Renal cortex interstitium (tissue), 11 donors: ENCODE measurements around the gene MED1. TPM values are rescaled to one million over a fixed set of nuclear protein-coding genes. Genes with fewer than 3 reads are reported as not detected.
"Not testable (repeated sequence)": the region's sequence is repeated elsewhere in the genome, so short reads cannot be mapped to it uniquely, and the experiment has no call there.

Source experiments
- DNase-seq, 11 donors: peaks; one replicate each; pipeline ENCODE4 v3.0.0-alpha.2; 2013; ENCODE audit warnings: low read depth in 9 of 11, low spot score in 4 of 11; ENCODE audit errors: extremely low read depth in 1 of 11
- polyA plus RNA-seq, 3 donors: library from polyadenylated mRNA; unstranded; fragments of 120-200 nt; gene quantifications; one replicate each; pipeline ENCODE4 v1.2.1, GENCODE V29; 2013; ENCODE audit not compliant: insufficient read length in 3 of 3

MED1 gene
- polyA plus RNA-seq, 3 donors: 48.2 to 56.3 (median 50.9) TPM

DNA sequence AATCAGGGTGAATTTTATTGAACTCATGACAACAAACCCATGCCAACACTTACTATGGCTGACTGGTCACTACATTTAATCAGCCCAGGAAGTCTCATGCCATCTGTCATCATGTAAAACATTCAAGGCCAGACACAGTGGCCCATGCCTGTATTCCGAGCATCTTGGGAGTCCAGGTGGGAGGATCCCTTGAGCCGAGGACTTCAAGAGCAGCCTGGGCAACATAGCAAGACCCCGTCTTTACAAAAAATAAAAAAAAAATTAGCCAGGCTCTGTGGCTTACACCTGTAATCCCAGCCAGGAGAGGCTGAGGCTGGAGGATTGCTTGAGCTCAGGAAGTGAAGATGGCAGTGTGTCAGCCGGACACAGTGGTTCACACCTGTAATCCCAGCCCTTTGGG, 4.9 kb upstream of the MED1 start:
- DNase-seq: no peak

DNA sequence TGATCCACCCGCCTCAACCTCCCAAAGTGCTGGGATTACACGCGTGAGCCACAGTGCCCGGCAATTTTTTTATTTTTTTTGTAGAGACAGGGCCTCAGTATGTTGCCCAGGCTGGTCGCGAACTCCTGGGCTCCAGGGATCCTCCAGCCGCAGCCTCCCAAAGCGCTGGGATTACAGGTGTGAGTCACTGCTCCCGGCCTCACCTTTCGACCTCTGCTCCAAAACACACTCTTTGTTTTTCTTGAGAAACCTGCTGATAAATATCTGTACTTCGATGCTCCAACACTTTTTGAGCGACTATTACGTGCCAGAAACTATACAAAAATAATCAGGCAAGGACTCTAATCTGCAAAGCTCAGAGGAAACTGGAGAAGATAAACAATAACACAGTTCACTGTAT, 1.0 kb downstream of the MED1 start:
- no peak for DNase-seq

DNA sequence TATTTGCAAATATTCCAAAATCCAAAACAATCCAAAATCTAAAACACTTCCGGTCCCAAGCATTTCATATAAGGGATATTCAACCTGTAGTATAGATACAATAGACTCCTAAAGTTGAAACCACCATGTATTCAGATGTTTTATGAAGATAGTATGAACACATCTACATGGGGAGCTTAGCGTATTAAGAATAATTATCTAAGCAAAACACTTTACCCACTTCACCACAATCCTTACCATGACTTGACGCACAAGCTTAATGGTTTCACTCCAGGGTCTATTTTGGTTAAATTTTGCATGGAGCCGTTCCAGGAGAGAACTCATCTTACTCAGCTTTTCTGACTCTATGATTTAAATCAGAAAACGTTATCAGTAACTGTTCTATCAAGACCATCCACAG, 3.5 kb downstream of the MED1 start:
- DNase-seq: no peak

DNA sequence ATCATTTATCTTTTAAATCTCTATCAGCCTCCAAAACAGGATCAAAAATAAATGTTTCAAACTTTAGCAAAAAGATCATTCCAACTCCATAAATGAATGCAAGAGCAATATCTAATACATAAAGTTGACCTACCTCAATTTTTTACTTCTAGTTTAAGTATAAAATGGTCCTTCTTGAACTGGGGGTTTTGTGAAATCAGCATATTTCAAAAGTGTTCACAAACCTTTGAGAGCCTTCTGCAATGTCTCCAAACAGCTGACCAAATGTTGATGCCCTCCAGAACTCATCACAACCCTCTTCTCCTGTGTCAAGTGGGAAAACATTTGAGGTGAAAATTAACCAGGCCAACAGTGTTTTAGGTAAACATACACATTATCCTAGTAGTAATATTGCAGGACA, 7.7 kb downstream of the MED1 start:
- DNase-seq: no peak

DNA sequence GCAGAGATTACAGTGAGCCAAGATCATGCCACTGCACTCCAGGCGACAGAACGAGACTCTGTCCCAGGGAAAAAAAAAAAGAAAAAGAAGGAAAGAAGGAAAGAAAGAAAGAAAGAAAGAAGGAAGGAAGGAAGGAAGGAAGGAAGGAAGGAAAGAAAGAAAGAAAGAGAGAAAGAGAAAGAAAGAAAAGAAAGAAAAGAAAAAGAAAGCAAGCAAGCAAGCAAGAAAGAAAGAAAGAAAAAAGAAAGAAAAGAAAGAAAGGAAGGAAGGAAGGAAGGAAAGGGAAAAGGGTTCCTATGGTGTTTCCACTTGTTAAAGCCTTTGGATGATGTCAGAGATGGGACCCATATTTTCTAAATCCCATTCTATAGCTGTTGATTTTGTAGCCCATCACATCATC, 11.2 kb downstream of the MED1 start:
- DNase-seq: not testable (repeated sequence)

DNA sequence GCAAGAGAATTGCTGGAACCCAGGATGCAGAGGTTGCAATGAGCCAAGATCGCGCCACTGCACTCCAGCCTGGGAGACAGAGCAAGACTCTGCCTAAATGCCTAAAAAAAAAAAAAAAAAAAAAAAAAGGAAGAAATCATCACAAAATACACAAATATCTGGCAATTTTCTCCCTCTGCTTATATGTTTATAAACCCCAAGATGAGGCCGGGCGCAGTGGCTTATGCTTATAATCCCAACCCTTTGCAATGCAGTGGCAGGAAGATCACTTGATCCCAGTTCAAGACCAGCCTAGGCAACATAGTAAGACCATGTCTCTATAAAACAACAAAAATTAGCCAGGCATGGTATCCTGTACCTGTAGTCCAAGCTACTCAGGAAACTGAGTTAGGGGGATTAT, 21.5 kb downstream of the MED1 start:
- DNase-seq: no peak

DNA sequence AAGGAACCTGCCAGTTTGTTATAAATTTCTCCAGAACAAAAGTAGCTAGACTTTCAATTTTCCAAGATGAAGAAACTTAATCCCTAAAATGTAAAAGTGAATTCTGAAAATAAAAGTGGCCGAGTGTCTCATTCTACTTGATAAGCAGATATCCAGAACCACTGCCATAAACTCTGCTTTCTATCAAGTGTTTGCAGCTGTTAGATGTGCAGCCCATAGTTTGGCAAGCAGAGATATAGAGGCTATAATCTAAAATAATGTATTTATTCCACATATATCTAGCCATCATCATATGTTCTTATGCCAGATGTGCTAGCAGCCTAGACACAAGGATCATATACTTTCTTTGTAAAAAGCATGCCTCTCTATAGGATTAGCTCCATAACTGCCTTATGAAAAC, 34.9 kb downstream of the MED1 start:
- no peak for DNase-seq

DNA sequence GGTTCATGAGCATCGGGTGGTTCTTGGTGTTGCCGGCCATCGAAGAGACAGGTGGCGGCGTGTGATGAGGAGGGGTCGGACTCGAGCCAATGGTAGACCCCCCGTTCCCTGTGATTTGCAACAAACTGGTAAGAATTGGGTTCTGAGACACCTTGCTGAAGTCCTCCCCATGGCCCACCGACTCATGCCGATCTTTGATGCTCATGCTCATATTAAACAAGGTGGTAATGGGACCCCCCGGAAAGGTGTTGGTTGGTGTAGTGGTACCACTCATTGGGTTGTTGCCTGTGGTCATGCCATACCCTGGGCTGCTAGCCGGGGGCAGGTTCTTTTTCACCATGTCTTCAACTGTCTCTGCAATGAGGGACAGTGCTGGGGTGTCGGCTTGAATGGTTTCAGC, 40.8 kb downstream of the MED1 start:
- DNase-seq: no peak

DNA sequence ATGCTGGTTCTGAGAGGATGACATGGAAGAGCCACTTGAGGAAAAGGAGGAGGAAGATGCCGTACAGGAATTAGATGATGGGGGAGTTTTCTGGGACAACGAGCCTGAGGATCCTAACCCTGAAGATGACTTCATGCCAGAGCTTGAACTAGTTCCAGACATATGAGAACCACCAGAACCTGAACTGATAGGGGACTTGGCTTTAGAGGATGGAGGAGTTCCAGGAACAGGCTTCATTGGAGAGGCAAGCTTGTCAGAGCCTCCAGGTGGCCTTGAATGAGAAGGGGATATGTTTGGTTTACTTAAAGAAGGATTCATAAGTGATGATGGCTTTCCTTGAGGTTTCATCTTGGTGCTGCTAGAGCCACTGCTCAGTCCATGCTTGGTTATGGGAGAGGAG, 42.7 kb downstream of the MED1 start:
- no peak for DNase-seq

DNA sequence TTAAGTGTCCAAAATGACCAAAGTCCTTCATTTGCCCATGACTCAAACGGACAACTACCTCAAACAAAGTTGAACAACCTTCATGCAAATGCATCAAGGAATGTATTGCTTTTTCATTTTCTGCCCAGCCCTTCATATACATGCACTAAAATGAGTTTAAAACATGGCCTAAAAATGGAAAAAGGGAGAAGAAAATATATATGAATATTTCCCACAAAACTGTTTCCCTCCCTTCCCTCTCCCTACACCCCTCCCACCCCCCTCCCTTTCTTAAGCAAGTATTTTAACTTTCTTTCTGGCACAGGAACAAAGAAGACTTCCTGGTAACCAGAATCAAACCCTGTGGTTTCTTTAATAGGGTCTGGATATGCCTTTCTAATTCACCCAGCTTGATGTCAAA, 44.1 kb downstream of the MED1 start:
- DNase-seq: no peak

DNA sequence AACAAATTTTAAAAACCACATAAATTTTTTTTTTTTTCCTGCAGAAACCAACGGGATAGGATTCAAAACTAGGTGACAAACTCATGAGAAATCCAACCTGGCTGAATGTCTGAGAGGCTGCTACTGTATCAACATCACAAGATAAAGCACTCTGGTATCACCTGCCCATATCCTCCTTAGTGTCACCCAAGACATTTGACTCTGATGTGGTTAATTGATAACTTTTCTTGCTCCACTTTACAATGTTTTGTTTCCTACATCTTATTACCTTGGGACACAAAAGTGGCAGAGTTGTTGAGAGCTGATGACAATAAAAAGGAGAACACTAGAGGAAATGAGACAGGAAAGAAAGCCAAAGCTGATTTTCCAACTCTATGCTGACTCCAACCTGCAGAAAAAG, 45.6 kb downstream of the MED1 start:
- no peak for DNase-seq

DNA sequence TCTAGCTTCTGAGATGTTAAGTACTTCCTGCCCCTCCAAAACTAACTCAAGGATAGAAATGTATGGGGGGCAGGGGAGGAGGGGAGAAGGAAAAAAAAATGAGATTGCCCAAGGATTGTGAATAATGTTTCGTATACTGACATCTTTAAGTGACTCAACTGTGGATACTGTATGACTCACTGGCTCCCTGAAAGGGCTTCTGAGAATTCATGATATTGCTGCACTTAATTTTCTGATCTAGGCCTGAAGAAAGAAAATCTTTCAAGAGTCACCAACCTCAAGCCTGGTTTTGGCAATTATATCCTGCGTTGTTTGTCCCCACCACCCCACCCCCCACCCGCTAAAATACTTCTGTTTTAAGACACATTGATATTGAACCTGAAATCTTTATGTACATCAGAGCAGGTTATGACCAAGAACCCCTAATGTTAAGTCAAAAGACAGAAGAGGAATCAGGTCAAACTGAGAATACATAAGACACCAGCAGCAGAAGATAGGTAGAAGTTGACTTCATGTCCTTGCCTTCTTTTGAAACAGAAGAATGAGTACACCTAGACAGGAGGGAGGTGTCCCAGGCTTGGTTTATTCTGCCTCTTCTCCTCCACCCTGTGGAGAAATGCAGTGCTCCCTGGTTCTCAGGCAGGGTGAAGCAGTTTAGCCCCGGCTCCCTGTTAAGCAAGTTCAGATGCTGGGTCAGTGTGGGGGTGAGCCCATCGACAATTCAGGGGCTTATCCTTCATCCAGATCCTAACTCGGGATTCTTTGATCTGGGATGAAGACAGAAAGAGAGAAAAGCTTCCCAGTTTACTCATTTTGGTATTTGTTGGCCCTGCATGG, 46.3 kb downstream of the MED1 start:
- no peak for DNase-seq

DNA sequence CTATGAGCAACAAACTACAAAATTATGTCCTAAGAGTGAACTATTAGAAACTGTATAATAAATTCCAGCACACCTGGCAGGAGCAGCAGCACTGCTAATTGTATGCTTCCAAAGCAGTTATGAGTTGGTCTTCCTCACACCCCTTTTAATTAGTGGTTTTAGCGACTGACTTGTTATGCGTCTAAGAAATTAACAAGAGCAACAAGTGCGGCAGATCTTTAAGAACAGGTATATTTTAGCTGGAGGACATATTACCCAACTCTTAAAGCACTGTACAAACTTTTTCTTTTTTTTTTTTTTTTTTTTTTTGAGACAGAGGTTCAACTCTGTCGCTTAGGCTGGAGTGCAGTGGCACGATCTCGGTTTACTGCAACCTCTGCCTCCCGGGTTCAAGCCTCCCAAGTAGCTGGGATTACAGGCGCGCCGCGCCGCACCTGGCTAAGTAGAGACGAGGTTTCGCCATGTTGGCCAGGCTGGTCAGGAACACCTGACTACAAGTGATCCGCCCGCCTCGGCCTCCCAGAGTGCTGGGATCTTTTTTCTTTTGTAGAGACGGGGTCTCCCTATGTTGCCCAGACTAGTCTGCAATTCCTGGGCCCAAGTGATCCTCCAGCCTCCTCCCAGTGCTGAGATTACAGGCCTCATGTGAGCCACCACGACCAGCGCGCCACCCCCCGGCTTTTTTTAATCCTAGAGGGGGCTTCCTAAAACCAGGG, 48.0 kb downstream of the MED1 start:
- no peak for DNase-seq

DNA sequence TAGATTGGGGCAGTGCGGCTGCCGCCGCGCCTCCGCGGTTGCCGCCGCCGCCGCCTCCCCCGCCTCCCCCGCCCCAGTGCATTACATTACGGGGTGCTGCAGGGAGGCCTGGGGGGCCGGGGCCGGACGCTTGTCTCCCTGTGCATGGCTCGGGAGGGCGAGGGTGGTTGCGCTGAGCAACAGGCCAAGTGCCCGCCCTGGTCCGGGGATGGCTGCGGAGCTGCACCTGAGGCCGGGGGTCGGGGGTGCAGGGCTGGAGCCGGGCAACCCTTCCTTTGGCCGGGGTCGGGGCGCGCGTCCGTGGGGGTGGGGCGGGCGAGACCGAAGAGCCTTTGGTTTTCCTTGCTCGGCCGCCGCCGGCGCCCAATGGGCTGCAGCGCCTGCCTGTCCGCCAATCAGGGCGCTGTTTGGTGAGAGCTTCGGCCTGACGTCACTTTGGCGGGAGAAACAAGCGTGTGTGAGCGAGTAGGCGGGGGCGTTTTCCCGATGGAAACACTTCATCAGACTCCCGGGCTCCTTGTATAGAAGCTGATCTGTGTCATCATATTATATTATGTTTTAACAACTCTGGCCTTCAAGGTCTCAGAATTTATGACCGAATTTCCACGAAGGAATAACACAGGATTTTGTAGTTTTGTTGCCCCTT, 48.7 kb downstream of the MED1 start:
- peak; percentile 78 to 92 (median 89) for DNase-seq

DNA sequence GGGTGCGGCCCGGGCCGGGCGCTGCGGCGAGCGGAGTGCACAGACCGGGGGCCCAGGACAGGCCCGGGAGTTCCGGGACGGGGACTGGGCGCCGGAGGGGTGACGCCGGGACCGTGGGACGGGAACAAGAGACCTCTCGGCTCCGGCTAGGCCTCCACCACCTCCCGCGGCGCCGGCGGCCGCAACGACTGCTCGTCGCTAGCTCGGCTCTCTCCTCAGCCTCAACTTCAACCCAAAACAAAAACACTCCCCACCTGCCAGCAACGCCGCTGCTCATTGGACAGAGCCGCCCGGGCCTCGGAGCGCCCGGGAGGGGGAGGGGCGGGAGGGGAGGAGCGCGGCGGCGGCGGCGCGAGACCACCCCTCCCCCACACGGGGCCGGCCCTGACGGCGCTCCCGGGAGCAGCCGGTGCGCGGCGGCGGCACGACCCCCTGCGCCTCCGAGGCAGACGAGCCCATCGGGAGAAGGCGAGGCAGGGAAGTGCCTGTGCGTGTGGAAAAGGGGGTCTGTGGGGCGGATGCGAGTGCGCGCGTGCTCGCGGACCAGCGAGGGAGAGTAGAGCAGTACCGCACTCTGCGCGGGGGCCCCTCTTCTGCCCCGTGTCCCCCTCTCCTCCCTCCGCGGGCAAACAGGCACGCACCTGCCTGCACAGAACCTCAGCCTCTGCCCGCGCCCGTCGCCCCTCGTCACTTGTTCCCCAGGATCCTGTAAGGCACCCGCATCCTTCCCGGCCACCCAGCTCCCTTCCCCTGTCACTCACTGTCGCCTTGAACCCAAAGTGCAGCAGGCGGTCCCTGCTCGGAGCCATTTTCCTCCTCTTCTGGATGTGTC, 49.4 kb downstream of the MED1 start, which contains the start of gene FBXL20:
FBXL20 (minus strand) TSS at position 215 of the 832 bp plus-strand sequence. CDS start 224 bp downstream, outside the sequence.
- peak; percentile 84 to 94 (median 90) for DNase-seq

DNA sequence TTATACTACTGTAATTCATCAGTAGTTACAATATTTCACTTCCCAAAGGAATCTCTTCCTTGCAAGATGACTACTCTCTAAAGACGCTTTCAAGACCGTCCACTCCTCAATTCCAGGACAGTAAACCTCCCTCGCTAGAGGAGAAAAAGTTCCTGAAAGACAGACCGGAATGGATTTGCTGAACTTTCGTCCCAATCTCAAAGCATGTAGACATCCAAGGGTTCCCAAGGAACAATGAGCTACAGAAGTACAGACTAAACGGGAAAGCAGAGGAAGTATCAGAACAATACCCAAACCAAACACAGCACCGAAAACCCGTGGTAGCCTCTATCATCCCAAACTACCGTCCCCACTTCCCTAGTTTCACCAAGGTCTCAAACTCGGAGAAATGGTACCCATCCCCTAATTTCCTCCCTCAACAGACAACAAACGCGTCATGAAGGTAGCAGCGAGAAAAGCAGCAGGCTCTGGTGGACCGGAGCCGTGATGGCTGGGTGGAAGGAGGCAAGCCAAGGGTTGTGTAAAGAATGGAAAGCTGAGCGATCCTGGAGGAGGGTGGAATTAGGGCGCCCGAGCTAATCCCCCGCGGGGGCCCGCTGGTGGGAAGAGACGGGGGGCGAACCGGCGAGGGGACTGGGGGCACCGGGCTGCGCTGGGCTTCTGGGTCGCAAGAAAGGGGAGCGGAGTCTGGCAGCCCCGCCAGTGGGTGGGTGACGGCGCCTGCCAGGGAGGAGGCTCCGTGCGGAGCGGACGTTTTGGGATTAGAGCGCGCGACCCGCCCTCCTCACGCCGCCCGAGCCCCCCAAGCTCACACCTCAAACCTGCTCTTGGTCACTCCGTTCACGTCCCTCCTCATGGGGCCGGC, 50.3 kb downstream of the MED1 start:
- DNase-seq: peak in 6 of 11 donors; percentile 10 to 23 (median 15)

DNA sequence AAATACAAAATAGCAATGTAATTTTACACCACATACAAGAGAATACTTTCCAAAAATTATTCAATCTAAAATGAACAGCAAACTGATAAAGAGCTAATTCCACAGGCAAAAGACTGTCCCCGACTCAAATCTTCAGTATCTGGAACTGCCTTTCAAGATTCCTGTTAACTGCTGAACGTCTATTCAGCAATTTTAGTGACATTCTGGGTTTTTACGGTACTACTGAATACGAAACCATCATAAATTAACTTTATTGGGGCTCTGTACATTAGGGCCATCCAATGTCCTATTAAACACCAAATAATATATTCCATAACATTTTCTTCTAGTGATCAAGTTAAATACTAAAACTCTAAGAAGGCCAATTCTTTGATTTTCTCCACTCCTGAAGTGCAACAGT, 51.3 kb downstream of the MED1 start:
- DNase-seq: no peak

DNA sequence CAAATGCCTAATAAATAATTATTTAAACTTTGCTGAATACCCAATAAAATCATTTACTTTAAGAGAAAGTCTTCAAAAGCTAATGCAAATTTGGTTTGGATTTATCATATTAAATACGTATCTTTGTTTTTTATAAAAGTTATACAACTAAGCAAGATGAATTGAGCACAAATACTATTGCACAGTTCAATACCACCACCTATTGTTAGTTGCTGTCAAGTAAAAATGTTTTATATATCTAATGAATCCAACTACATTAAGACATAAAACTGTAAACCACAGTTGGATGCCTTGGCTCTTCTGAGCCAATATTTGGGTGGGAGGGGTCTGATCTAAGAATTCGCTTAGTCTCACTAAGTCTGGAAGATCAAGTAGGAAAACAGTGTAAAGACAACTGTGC, 57.3 kb downstream of the MED1 start:
- DNase-seq: no peak
